ENCODE results near the gene FUBP3. TPM values are rescaled to one million over a fixed set of nuclear protein-coding genes. Genes with fewer than 3 reads are reported as not detected.

FUBP3 gene
- total RNA-seq, 1 experiment from 2014 or later: 49.7 TPM

DNA sequence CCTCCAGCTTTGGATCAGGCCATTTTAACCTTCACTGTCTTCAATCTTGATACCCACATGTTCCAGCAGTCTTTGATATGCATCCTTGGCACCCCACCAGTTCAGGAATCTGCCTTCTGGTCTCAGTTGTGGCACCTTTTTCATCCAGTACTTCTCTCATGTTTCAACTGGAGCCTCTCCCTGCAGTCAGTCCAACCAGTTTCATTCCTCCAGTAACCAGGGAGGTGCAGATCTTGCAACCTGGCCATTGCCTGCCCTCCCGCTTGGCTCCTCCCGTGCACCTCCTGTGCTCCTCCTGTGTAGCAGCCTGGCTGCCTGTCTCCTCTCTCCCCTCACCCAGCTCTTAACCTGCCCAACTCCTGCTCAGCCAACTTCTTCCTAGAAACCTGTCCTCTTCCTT, 20.2 kb downstream of the FUBP3 start:
- DNase-seq (ENCODE audit: low spot score): no peak
- in situ Hi-C loops (cut with HindIII; ENCODE audit: low sequenced_read_pairs): no loop called here

DNA sequence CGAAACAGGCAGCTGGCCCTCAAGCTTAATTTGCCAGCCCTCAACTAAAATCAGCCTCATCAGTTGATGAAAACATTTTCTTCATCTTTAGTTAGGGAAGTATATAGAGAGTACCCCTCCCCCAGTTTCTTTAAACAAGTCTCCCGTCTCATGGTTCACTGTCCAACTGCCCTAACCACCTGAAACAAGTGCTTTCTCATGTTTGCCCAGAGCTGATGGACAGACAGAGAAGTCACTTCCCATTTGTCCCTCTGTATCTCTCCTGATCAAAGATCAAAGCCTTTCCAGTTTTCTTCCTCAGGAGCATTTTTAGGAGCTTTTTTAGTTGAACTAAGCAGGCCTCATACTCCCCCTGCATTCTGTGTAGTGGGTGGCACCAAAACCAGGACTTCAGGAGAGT, 21.7 kb downstream of the FUBP3 start:
- in situ Hi-C loops (cut with HindIII; ENCODE audit: low sequenced_read_pairs): no loop called here
- no peak for DNase-seq (ENCODE audit: low spot score)

DNA sequence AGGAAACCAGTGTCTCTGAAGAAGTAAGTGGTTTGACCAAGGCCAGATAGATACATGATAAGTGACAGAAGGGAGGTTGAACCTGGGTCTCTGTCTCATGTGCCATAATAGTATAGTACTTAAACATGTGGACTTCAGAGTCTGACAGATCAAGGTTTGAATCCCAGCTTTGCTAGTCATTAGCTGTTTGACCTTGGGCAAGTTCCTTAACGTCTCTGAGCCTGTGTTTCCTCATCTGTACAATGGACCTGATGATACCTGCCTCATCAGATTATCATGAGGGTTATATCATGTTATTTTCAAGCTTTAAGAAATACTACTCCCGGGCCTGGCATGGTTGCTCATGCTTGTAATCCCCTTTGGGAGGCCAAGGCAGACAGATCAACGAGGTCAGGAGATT, 24.9 kb downstream of the FUBP3 start:
- in situ Hi-C loops (cut with HindIII; ENCODE audit: low sequenced_read_pairs): no loop called here
- no peak for DNase-seq (ENCODE audit: low spot score)

DNA sequence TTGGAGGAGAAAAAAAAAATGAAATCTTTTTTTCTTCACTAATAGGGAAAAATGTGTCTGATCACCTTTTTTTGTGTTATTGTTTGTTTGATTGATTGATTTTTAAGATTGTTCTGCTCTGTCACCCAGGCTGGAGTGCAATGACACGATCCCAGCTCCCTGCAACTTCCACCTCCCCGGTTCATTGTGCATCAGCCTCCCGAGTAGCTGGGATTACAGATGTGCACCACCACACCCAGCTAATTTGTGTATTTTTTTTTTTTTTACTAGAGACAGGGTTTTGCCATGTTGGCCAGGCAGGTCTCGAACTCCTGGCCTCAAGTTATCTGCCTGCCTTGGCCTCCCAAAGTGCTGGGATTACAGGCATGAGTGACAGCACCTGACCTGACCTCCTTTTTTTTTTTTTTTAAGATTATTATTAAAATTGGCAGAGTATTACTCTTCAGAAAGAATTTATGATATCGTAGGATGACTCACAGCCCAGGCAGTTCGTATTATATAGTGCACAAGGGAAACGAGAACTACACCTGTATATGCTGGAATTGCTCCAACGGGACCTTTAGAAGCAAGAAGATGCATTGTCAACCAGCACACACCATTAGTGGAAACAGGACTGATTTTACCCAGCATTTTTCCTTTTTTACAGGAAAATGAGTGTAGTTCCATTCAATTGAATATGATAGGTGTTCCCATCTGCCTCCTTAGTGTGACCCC, 27.7 kb downstream of the FUBP3 start:
- DNase-seq (ENCODE audit: low spot score): no peak
- in situ Hi-C loops (cut with HindIII; ENCODE audit: low sequenced_read_pairs): no loop called here

DNA sequence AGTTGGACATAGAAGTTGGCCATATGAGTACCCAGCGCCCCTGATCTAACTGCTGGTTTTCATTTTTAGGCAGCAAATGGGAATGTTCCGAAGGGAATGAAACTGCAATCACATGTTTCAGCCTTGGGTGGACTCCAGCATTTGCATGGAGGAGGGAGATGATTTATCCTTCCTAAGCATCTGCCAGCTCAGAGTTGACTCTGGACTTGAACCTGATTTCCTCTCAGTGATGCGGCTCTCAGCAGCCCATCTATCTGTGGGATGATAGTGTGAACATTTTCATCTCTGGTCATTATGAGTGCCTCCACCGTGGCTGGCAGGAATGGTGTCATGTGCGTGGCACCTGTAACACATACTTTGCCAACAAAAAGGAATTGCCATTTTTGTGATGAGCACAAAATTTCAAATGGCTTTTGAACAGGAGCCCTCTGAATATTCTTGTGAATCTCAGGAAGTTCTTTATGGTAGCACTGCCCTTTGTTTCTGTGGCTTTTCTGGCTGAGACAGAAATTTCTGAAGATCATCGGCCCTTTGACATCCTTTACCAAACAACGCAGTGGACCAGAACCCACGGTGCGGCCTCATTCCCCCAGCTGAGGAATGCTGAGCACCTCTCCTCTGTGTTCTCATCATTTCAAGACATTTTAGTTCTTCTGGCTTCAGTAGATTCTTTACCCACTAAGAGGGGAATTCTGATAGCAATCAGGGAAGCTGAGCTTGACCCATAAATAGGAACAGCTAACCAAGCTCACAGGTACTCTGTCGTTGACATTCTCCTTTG, 28.5 kb downstream of the FUBP3 start:
- DNase-seq (ENCODE audit: low spot score): peak; percentile 22
- in situ Hi-C loops (cut with HindIII; ENCODE audit: low sequenced_read_pairs): no loop called here

DNA sequence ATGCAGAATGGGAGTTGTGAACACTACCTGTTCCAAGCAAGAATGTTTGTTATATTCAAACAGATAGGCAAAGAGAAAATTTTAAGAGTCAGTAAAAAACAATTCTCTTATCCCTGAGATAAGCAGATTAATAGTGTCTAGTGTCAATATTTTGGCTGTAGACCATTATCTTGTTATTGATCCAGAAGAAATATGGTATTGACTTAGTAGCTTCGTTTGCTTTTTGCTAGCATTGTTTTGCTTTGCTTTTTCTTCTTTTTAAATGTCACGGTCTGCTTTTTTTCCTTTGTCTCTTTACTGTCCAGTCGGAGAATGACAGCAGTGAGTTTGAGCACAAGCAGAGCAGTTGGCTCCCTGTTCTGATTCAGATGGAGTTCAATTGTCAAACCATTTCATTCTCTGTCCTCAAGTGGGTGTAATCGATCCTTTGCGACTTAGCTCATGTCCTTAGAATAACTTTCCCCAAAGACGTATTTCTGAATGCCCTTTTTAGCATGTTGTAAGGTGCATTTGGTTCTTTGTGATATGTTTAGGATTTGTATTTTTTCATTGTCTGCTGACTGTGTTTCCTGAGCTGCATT, 29.3 kb downstream of the FUBP3 start:
- in situ Hi-C loops (cut with HindIII; ENCODE audit: low sequenced_read_pairs): no loop called here
- DNase-seq (ENCODE audit: low spot score): no peak

DNA sequence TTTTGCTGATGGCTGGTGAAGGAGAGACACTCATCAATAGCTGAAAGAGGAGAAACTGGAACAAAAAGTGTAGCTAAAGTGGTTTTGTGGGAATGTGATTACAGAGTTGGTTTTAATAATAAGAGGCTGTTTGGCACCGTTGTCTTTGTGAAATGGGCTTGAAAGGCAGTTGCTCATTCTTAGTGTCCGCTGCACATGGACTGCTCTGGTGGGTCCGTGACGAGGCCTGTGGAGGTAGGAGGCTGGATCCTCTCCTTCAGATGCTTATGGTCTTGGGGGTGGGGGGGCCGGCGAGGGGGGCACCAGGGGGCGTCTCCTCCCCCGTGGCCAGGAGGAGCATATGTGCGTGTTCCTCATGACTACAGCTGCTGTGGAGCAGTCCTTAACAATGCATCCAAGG, 29.8 kb downstream of the FUBP3 start:
- in situ Hi-C loops (cut with HindIII; ENCODE audit: low sequenced_read_pairs): no loop called here
- DNase-seq (ENCODE audit: low spot score): no peak

DNA sequence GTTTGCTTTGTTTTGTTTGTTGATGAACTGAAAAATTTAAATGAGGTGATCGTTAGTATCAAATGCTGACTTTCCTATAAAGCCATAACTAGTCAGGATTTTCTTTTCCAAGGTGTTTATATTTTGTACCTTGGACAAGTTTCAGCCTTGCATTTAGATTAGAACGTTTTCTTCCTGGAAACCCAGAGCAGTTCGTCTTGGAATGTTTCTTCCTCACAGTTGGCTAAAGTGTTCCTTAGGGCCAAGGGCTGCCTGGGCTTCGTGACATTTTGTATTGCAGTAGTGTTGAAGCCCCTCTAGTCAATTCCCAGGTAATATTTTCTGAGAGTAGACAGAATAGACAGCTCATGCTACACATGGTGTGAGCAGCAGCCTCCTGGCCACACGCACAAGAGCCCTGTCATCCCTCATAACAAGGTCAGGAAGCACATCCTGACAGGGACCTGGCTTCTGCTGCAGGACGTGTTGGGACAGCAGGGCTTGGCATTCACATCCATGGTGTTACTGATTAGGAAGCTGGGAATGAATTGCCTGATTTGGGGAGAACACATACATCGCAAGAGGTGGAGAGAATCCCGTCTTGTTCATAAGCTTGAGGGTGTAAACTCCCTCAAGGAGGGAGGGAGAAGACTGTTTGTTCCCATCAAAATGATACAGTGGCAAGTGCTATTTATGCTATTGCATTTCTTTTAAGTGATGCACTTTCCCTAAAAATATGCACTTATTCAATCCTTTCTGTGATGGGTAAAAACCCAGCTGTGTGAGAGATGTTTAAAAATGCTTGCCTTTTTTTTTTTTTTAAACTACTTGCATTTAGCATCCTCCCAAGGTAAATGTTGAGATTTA, 31.7 kb downstream of the FUBP3 start:
- in situ Hi-C loops (cut with HindIII; ENCODE audit: low sequenced_read_pairs): no loop called here
- no peak for DNase-seq (ENCODE audit: low spot score)

DNA sequence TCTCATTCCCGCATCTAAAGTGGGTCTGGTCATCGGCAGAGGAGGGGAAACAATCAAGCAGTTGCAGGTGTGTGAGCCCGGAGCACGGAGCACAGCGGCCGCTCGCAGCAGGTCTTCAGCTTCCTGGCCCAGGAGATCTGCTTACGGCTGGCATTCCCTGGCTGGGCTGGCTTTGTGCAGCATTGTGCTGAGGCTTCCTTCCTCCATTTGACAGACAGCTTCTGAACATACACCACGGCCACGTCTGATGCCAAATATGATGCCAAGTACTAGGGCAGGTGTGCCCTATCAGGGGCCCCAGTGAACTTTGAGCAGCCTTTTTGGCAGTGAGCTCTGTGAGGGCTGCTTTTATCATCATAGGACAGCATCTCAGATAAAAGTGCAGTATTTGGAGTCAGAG, 37.1 kb downstream of the FUBP3 start:
- in situ Hi-C loops (cut with HindIII; ENCODE audit: low sequenced_read_pairs): no loop called here
- DNase-seq (ENCODE audit: low spot score): no peak

DNA sequence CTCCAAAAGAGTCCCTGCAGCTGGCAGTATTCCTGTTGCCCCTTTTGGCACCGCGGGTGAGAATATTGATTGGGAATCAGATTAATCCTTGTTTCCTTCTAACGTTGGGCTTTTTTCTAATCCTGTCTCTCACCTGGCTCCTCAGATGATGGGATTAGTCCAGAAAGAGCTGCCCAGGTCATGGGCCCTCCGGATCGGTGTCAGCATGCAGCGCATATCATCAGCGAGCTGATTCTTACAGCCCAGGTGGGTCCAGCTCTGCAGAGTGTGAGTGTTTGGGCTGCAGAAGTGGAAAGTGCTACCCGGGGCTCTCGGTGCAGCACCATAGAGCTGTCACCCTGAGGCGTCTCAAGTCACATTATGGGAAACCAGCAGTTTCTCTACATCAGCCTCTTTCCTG, 44.1 kb downstream of the FUBP3 start:
- in situ Hi-C loops (cut with HindIII; ENCODE audit: low sequenced_read_pairs): no loop called here
- no peak for DNase-seq (ENCODE audit: low spot score)

DNA sequence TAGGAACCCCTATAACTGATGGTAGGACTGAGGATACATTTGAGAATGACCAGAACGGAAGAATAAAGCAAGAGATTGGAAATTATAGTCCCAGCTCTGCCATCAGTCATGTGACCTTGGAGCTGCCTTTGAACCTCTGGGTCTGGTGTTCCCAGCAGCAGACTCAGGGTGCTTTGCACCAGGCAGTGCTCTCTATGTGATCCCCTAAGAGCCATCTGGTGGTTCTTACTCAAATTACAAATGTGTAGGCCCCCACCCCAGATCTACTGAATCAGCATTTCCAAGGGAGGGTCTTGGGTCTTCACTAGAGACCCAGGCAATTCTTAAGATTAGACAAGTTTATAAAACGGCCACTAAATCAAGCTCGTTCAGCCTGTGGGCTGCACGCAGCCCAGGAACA, 44.8 kb downstream of the FUBP3 start:
- DNase-seq (ENCODE audit: low spot score): no peak
- in situ Hi-C loops (cut with HindIII; ENCODE audit: low sequenced_read_pairs): no loop called here

DNA sequence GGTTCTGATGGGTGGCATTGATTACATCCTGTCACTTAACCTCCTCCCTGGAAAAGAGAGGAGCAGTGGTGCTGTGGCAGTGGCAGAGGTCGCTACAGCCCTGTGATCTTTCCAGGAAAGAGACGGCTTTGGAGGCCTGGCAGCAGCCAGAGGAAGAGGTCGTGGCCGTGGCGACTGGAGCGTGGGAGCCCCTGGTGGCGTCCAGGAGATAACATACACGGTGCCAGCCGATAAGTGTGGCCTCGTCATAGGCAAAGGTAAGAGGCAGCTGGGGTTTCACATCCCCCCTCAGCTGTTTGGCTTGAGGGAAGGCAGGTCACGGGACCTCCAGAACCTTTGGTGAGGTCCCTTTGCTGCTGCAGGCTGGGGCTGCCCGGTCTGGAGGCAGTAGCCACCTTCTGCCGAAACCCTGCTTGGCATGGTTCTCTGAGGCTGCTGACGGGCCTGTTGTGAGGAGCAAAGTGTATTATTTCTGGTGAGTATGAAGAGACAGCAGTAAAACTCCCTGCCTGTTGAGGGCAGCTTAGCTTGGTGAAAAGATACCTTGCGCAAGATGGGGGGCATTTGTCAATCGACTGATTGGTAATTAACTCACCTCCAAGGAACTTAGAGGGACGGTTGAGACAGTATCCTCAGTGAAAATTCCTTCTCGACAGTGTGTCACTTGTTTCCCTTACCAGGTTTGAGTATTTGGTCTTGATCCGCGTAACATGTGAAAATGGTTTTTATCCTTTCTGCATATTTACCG, 47.0 kb downstream of the FUBP3 start:
- no peak for DNase-seq (ENCODE audit: low spot score)
- in situ Hi-C loops (cut with HindIII; ENCODE audit: low sequenced_read_pairs): no loop called here

DNA sequence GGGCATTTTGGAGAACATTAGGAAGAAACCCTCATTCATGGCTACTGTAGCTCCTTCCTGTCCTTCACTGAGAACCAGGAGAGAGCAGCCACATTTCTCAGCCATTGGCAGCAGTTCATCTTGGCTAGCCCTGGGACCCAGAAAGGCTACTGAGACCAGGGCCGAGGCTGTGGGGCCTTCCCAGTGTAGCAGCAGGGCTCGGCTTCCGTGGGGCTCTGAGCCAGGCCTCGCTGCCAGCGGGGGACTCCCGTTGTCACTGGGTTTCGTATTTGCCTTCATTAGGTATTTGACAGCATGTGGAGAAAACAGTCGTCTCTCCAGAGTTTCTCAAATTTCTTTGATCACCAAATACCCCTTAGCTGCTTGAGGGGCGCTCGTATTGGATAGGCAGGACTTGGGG, 47.7 kb downstream of the FUBP3 start:
- peak; percentile 38 for DNase-seq (ENCODE audit: low spot score)
- in situ Hi-C loops (cut with HindIII; ENCODE audit: low sequenced_read_pairs): no loop called here

DNA sequence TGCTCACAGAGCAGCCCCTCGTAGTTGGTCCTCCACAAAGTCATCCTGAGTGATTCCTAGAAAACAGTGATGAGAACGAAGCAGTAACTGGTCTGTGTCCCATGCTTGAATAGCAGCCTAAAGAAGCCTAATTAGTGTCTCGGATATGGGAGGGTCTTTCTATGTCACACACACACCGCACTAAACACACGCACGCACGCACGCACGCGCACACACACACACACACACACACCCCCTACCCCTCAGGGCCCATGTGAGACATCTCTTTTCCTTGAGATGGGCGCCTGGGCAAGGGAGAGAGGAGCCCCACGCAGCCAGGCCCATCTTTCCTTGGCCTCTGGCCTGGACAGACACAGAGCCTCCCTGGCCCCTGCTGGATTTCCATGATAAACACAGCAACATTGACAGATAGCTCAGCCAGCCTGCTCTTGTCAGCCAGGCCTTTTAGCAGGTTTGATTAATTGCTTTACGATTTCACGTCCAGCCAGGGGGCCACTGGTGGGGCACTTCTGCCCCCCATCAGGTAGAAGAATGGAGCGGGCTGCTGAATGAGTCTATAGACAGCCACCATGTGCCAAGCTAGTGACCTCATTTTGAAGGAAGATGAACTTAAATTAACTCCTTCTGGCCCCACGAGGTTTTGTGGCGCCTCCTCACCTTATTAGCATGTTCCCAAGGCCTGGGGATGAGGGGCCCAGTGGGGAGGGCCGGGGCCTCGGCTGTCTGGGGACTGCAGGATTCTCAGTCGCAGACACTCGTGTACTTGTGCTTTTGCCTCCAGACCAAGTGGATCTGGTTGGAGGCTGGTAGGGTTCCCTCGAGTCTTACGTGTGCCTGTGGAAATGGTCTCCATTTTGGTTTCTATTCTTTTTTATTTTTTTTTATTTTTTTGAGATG, 48.8 kb downstream of the FUBP3 start:
- DNase-seq (ENCODE audit: low spot score): no peak

DNA sequence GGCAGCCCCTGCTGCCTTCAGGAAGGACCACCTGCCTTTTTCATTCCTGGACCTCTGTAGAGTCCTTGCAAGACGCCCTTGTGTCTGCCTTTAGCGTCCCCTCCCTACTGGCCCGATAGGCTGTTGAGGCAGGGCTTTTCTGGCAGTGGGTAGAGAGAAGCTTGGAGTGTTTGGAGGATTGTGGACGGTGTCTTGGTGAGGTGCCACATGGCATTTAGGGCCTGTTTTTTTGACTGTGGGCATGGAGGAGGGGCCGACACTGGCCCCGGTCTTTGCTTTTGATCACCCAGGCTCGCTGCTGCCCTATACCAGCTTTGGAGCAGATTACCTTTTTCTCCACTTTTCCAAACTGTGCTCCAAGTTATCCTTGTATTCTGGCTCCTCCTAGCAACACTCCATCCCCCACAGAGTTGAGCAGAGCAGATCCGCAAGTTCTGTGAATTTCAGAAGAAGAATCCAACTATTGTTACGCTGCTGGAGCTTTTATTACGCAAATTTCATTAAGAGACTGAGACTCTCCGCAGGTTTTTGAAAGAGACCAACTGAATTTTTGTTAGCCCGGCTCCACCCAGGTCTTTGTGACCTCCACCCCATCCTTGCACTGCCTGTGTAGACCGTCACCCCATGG, 50.2 kb downstream of the FUBP3 start:
- in situ Hi-C loops (cut with HindIII; ENCODE audit: low sequenced_read_pairs): no loop called here
- DNase-seq (ENCODE audit: low spot score): no peak

More for the DNA sequence above, 48.8 kb downstream of the FUBP3 start:
- in situ Hi-C loops (cut with HindIII; ENCODE audit: low sequenced_read_pairs): no loop called here

DNA sequence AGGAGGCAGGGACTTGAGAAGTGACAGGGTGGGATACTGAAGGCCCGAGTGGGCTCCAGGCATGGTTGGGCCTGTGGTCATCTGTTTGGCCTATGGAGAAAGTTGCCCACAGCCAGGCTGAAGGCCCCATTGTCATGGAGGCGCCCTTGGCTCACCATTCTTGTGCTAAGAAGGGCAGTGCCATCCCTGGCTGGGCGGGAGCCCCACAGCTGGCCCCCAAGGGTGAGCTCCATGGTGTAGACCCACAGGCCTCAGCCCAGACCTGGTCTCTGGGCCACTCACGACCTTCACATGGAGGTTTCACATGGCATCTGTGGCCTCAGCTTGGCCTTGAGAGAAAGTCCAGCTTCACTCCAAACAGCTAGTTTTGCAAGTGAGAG, 50.7 kb downstream of the FUBP3 start:
- no peak for DNase-seq (ENCODE audit: low spot score)
- in situ Hi-C loops (cut with HindIII; ENCODE audit: low sequenced_read_pairs): no loop called here

DNA sequence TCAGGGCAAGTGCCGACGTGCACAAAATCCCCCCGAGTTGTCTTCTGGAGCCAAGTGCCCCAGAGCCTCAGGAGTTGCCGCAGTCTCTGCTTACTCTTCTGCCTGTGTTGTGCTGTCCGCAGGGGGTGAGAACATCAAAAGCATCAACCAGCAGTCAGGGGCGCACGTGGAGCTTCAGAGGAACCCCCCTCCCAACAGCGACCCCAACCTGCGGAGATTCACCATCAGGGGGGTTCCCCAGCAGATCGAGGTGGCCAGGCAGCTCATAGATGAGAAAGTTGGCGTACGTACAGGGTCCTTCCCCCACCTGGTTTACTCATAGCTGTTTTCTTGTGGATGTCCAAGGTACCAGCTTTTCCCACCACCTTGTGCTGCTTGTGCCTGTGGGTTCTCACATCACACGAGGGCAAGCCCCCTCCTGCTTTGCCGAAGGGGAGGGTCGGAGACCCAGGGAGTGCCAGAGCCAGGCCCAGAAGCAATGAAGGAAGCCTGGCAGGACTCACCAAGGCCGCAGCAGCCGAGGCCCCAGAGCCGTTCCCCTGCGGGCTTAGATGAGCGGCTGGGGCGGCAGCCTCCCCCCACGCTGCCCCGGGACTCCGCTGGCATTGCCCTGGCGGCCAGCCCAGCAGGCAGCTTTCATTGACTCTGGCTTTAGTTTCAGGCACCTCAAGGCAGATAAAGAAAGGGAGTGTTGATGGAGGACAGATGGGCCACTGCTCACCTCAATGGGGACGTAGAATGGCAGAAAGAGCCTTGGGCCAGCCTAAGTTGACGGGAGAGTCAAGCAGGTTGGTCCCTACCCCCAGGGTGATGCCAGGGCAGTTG, 51.3 kb downstream of the FUBP3 start:
- no peak for DNase-seq (ENCODE audit: low spot score)
- in situ Hi-C loops (cut with HindIII; ENCODE audit: low sequenced_read_pairs): no loop called here
